ENCODE data around the gene PRPF6. TPM values are rescaled to one million over a fixed set of nuclear protein-coding genes. Genes with fewer than 3 reads are reported as not detected.

The PRPF6 gene
- polyA plus RNA-seq, 4 donors, result 86.0 to 95.4 (median 92.7) TPM

- no peak for DNase-seq (ENCODE audit: low read depth in 4 of 4, low spot score in 2 of 4)
Measured at GRCh38 chr20:64030371-64031134, 49.6 kb downstream of the PRPF6 start.

GRCh38 chr20:64031822-64032314, 50.9 kb downstream of the PRPF6 start:
- DNase-seq (ENCODE audit: low read depth in 4 of 4, low spot score in 2 of 4), result no peak

- no peak for DNase-seq (ENCODE audit: low read depth in 4 of 4, low spot score in 2 of 4)
Measured at GRCh38 chr20:64032706-64033624, 52.0 kb downstream of the PRPF6 start.

- DNase-seq (ENCODE audit: low read depth in 4 of 4, low spot score in 2 of 4), result no peak
Measured at GRCh38 chr20:64033981-64034493, 53.1 kb downstream of the PRPF6 start.

DNA sequence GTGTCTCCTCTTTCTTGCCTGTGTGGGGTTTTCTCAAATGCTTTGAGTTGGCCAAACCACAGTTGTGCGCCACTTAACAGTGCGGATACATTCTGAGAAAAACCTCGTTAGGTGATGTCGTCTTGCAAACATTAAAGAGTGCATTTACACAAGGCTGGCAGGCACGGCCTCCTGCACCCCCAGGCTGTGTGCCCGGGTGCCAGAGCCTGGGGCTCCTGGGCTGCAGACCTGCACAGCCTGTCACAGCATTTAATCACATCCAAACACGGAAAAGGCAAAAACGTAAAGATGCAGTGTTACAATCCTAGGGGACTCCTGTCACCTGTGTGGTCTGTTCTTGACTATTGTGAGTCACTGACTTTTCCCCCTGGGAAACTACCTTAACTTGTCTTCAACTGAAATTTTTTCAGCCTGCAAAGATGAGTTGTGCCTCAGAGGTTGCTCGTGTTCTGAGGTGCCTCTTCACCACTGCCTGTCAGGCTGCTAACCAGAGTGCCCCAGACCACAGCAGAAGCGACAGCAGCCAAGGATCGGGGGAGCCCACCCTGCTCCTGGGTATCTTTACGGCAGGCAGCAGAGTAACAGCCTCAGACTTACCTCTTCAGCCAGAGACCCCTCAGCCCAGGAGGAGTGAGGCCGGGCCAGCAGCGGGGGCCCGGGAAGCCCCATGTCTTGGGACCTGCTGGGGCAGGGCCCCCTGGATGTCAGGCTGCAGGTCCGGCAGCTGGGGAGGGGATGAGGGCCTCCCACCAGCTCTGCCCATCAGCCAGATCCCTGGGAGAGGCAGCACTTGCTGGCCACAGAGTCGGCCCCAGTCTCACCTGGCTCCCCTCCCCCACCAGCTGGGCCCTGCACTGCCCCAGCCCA, 54.4 kb downstream of the PRPF6 start:
- no peak for DNase-seq (ENCODE audit: low read depth in 4 of 4, low spot score in 2 of 4)

DNA sequence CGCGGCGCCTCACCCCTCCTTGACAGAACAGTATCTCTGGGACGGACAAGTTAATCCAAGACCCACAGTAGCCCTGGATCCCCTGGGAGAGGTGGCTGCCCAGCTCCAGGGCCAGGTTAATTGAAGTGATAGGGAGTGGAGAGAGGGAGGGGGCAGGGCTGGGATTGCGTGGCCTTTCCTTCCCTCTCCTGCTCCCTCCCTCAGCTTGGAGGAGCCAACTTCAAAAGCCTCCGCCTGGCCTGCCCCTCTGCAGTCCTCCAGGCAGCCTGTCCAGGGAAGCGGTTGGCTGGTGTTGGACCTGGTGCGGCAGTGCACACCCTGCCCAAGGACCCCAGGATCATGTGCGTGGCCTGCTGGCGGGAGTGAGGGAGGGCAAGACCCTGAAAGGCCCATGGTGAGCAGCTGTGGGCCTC, 55.0 kb downstream of the PRPF6 start, which contains the start of gene C20orf204:
Gene C20orf204 (plus strand): TSS at position 250 of the 413 bp plus-strand sequence. CDS start 142 bp downstream, at position 392.
- no peak for DNase-seq (ENCODE audit: low read depth in 4 of 4, low spot score in 2 of 4)

DNA sequence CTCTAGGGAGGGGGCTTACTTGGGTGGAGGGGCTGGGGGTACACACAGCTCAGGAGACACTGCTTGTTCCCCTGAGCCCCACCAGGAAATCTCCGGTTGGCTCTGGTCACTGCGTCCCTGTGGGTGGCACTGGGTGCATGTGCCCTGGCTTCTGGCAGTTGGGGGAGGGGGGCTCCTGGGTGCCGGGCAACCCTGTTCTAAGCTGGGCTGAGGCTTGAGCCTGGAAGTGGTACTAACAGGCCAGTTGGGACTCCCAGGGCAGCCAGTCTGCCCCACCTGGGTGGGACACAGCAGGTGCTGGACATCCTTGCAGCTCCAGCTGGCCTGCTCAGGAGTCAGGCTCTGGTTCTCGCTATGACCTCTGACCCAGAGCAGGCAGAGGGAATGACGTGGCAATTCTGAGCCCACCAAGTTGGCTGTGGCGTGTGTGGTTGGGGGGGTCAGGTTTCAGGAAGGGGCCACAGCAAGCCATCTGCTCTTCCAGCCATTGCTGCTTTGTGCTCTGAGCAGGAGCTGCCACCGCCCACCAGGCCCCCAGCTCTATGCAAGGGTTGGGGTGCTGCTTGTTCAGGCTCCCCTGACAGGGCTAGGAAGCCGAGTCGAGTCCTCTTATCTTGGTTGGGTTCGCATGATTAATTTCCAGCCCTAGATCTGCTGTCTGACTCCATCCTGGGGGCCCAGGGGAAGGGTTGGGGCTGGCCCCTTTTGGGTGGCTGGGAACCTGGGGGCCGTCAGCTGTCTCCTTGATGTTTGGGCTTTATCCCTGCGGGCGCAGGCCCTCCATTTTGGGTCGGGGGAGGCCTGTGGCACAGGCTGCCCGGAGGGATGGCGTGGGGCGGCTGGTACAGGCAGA, 55.6 kb downstream of the PRPF6 start:
- DNase-seq (ENCODE audit: low read depth in 4 of 4, low spot score in 2 of 4), result no peak

DNA sequence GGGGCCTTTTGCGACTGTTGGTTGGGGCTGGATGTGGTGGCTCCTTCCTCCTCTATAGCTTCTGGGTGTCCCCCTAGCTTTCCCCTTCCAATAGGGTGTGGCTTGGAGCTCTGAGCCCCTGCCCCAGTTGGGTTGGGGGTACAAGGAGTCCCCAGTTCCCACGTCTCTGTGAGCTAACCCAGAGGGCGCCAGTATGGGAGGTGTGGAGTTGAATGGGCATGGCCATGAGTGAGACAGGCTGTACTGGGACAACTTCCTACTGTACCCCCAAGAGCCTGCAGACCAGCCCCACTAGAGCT, 56.2 kb downstream of the PRPF6 start:
- no peak for DNase-seq (ENCODE audit: low read depth in 4 of 4, low spot score in 2 of 4)

- no peak for DNase-seq (ENCODE audit: low read depth in 4 of 4, low spot score in 2 of 4)
Measured at GRCh38 chr20:64037498-64038213, 56.7 kb downstream of the PRPF6 start.

GRCh38 chr20:64038224-64038564, 57.3 kb downstream of the PRPF6 start:
- no peak for DNase-seq (ENCODE audit: low read depth in 4 of 4, low spot score in 2 of 4)

GRCh38 chr20:64038565-64039292, 57.8 kb downstream of the PRPF6 start:
- peak in 1 of 4 donors; percentile 73 for DNase-seq (ENCODE audit: low read depth in 4 of 4, low spot score in 2 of 4)

DNA sequence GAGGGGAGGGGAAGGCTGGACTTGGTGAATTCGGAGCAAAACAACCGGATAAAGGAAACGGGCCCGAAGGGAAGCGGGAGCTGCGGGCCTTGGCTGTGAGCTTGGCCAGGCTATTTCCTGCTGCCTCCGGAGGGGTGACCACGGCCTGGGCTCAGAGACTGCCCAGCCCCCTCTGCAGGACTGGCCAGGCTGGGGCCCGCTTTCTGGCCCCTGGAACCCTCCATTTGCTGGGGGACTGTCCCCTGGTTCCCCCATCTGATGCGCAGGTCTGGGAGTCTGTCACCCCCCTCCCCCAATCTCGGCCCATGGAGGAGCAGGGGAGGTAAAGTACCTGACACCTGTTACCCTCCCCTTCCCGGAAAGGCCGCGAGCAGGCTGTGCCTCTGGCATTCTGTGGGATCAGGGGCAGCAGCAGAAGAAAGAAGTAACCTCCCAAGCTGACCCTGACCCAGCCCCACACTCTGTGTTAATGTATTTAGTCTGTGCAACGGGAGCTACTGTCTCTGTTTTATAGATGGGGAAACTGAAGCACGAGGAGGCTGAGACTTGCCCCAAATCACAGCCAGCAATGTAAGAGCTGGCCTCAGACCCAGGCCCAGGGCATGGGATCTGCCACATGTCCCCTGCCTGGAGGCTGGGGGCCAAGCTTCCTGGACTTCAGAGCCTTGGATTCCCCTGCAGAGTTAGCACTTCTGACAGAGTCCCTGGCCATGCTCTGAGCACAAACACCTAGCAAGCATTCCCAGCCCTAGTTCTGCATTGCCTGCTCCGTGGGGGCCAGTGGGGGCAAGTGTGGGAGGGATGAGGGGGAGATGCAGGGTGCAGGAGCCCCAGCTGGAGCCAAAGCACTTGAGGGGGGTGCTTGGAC, 58.6 kb downstream of the PRPF6 start:
- no peak for DNase-seq (ENCODE audit: low read depth in 4 of 4, low spot score in 2 of 4)

- DNase-seq (ENCODE audit: low read depth in 4 of 4, low spot score in 2 of 4), result no peak
Measured at GRCh38 chr20:64040231-64041039, 59.5 kb downstream of the PRPF6 start.

DNA sequence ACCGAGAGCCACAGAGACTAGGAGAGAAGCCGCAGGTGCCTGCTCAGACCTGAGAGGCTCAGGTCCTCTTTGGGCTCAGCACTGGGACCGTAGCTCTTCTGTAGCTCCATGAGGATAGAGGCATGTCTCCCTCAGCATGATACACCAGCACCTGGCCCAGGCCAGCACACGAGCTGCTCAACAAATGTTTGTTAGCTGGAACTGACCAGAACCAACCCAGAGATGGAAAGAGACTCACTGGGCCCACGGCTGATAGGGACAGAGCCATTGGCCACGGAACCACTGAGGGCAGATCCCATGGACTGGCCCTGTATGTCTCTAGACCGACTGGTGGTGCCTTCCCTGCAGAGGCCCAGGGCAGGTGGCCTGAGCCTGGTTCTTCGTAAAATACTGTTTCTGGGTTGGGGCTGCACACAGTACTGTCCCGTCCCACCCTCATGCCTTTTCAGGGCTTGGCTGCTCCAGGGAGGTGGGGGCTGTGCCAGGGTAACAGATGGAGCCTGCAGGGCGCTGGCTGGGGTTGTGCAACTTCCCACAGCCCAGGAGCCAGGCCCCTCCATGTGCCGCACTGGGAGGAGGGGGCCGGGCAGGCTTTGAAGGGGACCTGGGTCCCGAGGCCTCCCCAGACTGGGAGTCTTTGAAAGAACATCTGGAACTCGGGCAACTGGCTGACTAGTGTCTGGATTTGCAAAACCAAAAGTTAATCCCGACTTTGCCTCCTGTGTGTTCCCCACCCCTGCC, 60.3 kb downstream of the PRPF6 start:
- no peak for DNase-seq (ENCODE audit: low read depth in 4 of 4, low spot score in 2 of 4)

DNA sequence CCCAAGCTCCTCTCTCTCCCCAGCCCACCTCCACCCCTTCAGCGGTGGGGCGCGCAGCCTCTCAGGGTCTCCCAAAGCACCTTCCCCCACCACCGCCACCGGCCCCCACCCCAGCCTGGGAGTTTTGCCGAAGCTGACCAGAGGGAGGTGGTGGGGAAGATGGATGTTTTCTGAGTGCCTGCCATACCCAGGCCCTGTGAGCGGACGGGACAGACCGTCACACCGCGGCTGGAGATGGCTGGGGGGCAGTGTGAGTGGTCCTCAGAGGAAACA, 60.8 kb downstream of the PRPF6 start:
- no peak for DNase-seq (ENCODE audit: low read depth in 4 of 4, low spot score in 2 of 4)

Measured in left renal cortex interstitium (tissue), 4 donors.